ENCODE results near the gene PDE6C.

Gene PDE6C

GRCh38 chr10:93697207-93697606 lies 84.9 kb downstream of the PDE6C start:
- Histone ChIP-seq H3K27ac (ENCODE audit: insufficient read depth, low read depth, low read length, poor library complexity, severe bottlenecking) (no peak overlapping the region), H3K4me3 (ENCODE audit: insufficient read depth, low read depth, low read length) (no peak overlapping the region), H3K4me1 (ENCODE audit: control insufficient read depth, insufficient read depth, low read length) (no peaks in the 10 kb centered on the region), H3K9me3 (ENCODE audit: control insufficient read depth, low read length) (no peaks in the 10 kb centered on the region), H3K27me3 (ENCODE audit: control insufficient read depth, insufficient read depth, low read length, poor library complexity, severe bottlenecking) (no peaks in the 10 kb centered on the region), H3K36me3 (ENCODE audit: control insufficient read depth, insufficient read depth, low read length) (peaks cover 6% of the 10 kb centered on the region)
- 95 to 100% methylated on average over 2 of the region's 2 CpGs for WGBS, 2 experiments

DNA sequence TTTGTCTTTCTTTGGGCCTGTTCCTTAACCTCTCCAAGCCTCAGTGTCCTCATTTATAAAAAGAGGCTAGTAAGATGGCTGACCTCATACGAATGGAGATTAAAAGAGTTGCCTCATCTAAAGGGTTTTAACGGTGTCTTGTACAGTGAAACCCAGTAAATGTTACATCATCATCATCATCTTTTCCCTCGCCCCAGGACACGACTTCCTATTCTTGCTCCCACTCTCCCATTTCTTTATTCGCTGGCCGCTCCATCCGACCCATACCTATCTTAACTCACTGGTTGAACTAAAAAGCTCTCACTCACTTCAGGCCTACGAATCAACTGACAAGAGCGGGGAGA lies 89.5 kb downstream of the PDE6C start:
- WGBS, 2 experiments, result 9 to 10% methylated on average over 9 of the region's 9 CpGs
- Histone ChIP-seq H3K4me3 (ENCODE audit: insufficient read depth, low read depth, low read length) (peak overlapping the region; percentile 60), H3K9me3 (ENCODE audit: control insufficient read depth, low read length) (no peaks in the 10 kb centered on the region), H3K4me1 (ENCODE audit: control insufficient read depth, insufficient read depth, low read length) (no peaks in the 10 kb centered on the region), H3K27me3 (ENCODE audit: control insufficient read depth, insufficient read depth, low read length, poor library complexity, severe bottlenecking) (no peaks in the 10 kb centered on the region), H3K36me3 (ENCODE audit: control insufficient read depth, insufficient read depth, low read length) (peaks cover 6% of the 10 kb centered on the region), H3K27ac (ENCODE audit: insufficient read depth, low read depth, low read length, poor library complexity, severe bottlenecking) (peak overlapping the region; percentile 65)

DNA sequence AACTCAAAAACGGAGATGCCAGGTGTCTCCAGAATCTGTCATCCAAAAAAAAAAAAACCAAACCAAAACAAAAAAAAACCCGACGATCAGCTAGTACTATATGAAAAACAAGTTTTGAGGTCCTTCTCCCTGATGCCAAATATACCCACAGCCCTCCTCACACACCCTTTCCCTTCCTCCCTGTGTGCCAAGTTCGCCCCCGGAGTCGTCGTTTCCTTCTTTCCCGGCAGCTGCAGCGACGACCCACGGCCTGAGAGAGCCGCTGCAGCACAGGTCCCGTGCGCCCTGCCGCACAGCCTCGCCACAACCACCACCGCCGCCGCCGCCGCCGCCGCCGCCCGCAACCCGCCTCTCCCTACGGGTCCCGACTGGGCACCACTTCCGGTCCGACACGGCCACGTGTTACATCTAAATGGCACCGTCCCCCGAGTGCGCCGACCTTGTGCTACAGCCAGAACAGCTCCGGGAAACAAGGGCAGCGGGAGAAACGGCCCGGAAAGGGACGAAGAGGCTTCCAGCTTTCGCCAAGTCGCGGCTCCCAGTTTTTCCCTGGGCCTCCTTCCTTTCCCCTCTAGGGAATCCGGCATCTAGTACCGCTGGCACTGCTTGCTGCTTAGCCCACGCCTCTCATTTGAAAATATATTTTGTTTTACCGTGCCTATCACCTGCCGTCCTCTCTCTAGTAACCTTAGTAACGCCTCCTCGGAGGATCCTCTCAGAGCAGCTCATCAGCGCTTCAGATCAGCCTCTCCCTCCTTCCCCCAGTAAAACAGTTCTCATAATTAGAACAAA lies 90.1 kb downstream of the PDE6C start, which contains the start of gene FRA10AC1:
Gene FRA10AC1, minus strand, starts transcription at position 383 of the 792 bp plus-strand sequence. CDS start 2,486 bp downstream, outside the sequence.
- 1% methylated on average over 52 of the region's 52 CpGs for WGBS, 2 experiments
- H3K36me3 ChIP-seq (ENCODE audit: control insufficient read depth, insufficient read depth, low read length), result peaks cover 1% of the 10 kb centered on the region
- no peaks in the 10 kb centered on the region for H3K4me1 ChIP-seq (ENCODE audit: control insufficient read depth, insufficient read depth, low read length)
- peak within 1 kb of the TSS; percentile 60 for H3K4me3 ChIP-seq (ENCODE audit: insufficient read depth, low read depth, low read length)
- peak within 1 kb of the TSS; percentile 65 for H3K27ac ChIP-seq (ENCODE audit: insufficient read depth, low read depth, low read length, poor library complexity, severe bottlenecking)
- H3K9me3 ChIP-seq (ENCODE audit: control insufficient read depth, low read length), result no peaks in the 10 kb centered on the region
- H3K27me3 ChIP-seq (ENCODE audit: control insufficient read depth, insufficient read depth, low read length, poor library complexity, severe bottlenecking), result no peaks in the 10 kb centered on the region

- no peaks in the 10 kb centered on the region for H3K27me3 ChIP-seq (ENCODE audit: control insufficient read depth, insufficient read depth, low read length, poor library complexity, severe bottlenecking)
- H3K36me3 ChIP-seq (ENCODE audit: control insufficient read depth, insufficient read depth, low read length), result no peaks in the 10 kb centered on the region
- WGBS, 2 experiments, result 73 to 78% methylated on average over 12 of the region's 12 CpGs
- H3K4me1 ChIP-seq (ENCODE audit: control insufficient read depth, insufficient read depth, low read length), result no peaks in the 10 kb centered on the region
- H3K27ac ChIP-seq (ENCODE audit: insufficient read depth, low read depth, low read length, poor library complexity, severe bottlenecking), result no peak overlapping the region
- no peaks in the 10 kb centered on the region for H3K9me3 ChIP-seq (ENCODE audit: control insufficient read depth, low read length)
- H3K4me3 ChIP-seq (ENCODE audit: insufficient read depth, low read depth, low read length), result peak overlapping the region; percentile 60
These were observed 90.7 kb downstream of the PDE6C start for GRCh38 chr10:93703066-93703465.

- Histone ChIP-seq H3K9me3 (ENCODE audit: control insufficient read depth, low read length) (no peaks in the 10 kb centered on the region), H3K27ac (ENCODE audit: insufficient read depth, low read depth, low read length, poor library complexity, severe bottlenecking) (no peak overlapping the region), H3K4me1 (ENCODE audit: control insufficient read depth, insufficient read depth, low read length) (no peaks in the 10 kb centered on the region), H3K4me3 (ENCODE audit: insufficient read depth, low read depth, low read length) (no peak overlapping the region), H3K36me3 (ENCODE audit: control insufficient read depth, insufficient read depth, low read length) (no peaks in the 10 kb centered on the region), H3K27me3 (ENCODE audit: control insufficient read depth, insufficient read depth, low read length, poor library complexity, severe bottlenecking) (no peaks in the 10 kb centered on the region)
- 92% methylated on average over 1 of the region's 1 CpG; no CpG with 5 or more reads in 1 of the 2 experiments for WGBS, 2 experiments
These were observed 91.5 kb downstream of the PDE6C start for GRCh38 chr10:93703841-93704240.

DNA sequence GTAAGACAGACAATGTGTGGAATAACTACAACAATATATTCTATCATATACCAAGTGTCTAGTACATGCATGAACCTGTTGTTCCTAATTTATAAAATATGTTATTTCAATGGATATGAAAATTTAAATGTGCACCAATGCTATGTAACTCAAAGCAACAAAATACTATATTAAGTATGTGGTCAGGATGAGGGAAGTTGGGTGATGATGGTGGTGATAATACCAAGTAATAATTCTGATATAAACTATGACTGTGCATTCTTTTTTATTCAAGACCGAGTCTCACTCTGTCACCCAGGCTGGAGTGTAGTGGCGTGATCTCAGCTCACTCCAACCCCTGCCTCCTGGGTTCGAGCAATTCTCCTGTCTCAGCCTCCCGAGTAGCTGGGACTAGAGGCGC lies 92.1 kb downstream of the PDE6C start:
- Histone ChIP-seq H3K4me3 (ENCODE audit: insufficient read depth, low read depth, low read length) (no peak overlapping the region), H3K4me1 (ENCODE audit: control insufficient read depth, insufficient read depth, low read length) (no peaks in the 10 kb centered on the region), H3K27ac (ENCODE audit: insufficient read depth, low read depth, low read length, poor library complexity, severe bottlenecking) (no peak overlapping the region), H3K36me3 (ENCODE audit: control insufficient read depth, insufficient read depth, low read length) (no peaks in the 10 kb centered on the region), H3K9me3 (ENCODE audit: control insufficient read depth, low read length) (no peaks in the 10 kb centered on the region), H3K27me3 (ENCODE audit: control insufficient read depth, insufficient read depth, low read length, poor library complexity, severe bottlenecking) (no peaks in the 10 kb centered on the region)
- WGBS, 2 experiments, result 94 to 95% methylated on average over 5 of the region's 5 CpGs

- Histone ChIP-seq H3K4me3 (ENCODE audit: insufficient read depth, low read depth, low read length) (no peak overlapping the region), H3K4me1 (ENCODE audit: control insufficient read depth, insufficient read depth, low read length) (no peaks in the 10 kb centered on the region), H3K27me3 (ENCODE audit: control insufficient read depth, insufficient read depth, low read length, poor library complexity, severe bottlenecking) (no peaks in the 10 kb centered on the region), H3K9me3 (ENCODE audit: control insufficient read depth, low read length) (no peaks in the 10 kb centered on the region), H3K36me3 (ENCODE audit: control insufficient read depth, insufficient read depth, low read length) (no peaks in the 10 kb centered on the region), H3K27ac (ENCODE audit: insufficient read depth, low read depth, low read length, poor library complexity, severe bottlenecking) (no peak overlapping the region)
These were observed 95.3 kb downstream of the PDE6C start for GRCh38 chr10:93707623-93708022.

GRCh38 chr10:93710333-93710909 lies 98.1 kb downstream of the PDE6C start:
- Histone ChIP-seq H3K4me1 (ENCODE audit: control insufficient read depth, insufficient read depth, low read length) (no peaks in the 10 kb centered on the region), H3K9me3 (ENCODE audit: control insufficient read depth, low read length) (no peaks in the 10 kb centered on the region), H3K27me3 (ENCODE audit: control insufficient read depth, insufficient read depth, low read length, poor library complexity, severe bottlenecking) (no peaks in the 10 kb centered on the region), H3K27ac (ENCODE audit: insufficient read depth, low read depth, low read length, poor library complexity, severe bottlenecking) (no peak overlapping the region), H3K4me3 (ENCODE audit: insufficient read depth, low read depth, low read length) (no peak overlapping the region), H3K36me3 (ENCODE audit: control insufficient read depth, insufficient read depth, low read length) (no peaks in the 10 kb centered on the region)
- 91 to 96% methylated on average over 5 of the region's 5 CpGs for WGBS, 2 experiments

- Histone ChIP-seq H3K36me3 (ENCODE audit: control insufficient read depth, insufficient read depth, low read length) (no peaks in the 10 kb centered on the region), H3K4me1 (ENCODE audit: control insufficient read depth, insufficient read depth, low read length) (no peaks in the 10 kb centered on the region), H3K27me3 (ENCODE audit: control insufficient read depth, insufficient read depth, low read length, poor library complexity, severe bottlenecking) (no peaks in the 10 kb centered on the region), H3K9me3 (ENCODE audit: control insufficient read depth, low read length) (no peaks in the 10 kb centered on the region), H3K27ac (ENCODE audit: insufficient read depth, low read depth, low read length, poor library complexity, severe bottlenecking) (no peak overlapping the region), H3K4me3 (ENCODE audit: insufficient read depth, low read depth, low read length) (no peak overlapping the region)
- 78 to 79% methylated on average over 3 of the region's 3 CpGs for WGBS, 2 experiments
These were observed 99.6 kb downstream of the PDE6C start for GRCh38 chr10:93711891-93712290.

DNA sequence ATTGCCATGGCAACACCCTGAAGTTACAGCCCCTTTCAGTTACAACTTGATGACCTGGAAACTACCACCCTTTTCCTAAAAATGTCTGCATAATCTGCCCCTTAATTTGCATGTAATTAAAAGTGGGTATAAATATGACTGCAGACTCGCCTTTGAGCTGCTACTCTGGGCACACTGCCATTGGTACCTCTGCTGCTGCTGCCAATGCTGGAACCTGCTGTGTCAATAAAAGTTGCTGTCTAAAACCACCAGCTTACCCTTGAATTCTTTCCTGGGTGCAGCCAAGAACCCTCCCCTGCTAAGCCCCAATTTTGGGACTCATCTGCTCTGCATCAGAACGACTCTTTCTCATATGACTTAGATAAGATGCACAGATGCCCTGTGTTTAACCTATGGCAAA lies 100.3 kb downstream of the PDE6C start:
- H3K27ac ChIP-seq (ENCODE audit: insufficient read depth, low read depth, low read length, poor library complexity, severe bottlenecking), result no peak overlapping the region
- no peak overlapping the region for H3K4me3 ChIP-seq (ENCODE audit: insufficient read depth, low read depth, low read length)
- no peaks in the 10 kb centered on the region for H3K27me3 ChIP-seq (ENCODE audit: control insufficient read depth, insufficient read depth, low read length, poor library complexity, severe bottlenecking)
- H3K36me3 ChIP-seq (ENCODE audit: control insufficient read depth, insufficient read depth, low read length), result no peaks in the 10 kb centered on the region
- 90 to 93% methylated on average over 2 of the region's 2 CpGs for WGBS, 2 experiments
- H3K4me1 ChIP-seq (ENCODE audit: control insufficient read depth, insufficient read depth, low read length), result no peaks in the 10 kb centered on the region
- no peaks in the 10 kb centered on the region for H3K9me3 ChIP-seq (ENCODE audit: control insufficient read depth, low read length)

Data from ectodermal cell (in vitro differentiated cells).